Measurements from ENCODE around the gene CENPL. TPM values are rescaled to one million over a fixed set of nuclear protein-coding genes. Genes with fewer than 3 reads are reported as not detected.

CENPL gene
- total RNA-seq, 6 experiments from 2014 or later: 1.0 to 2.2 (median 1.6) TPM

DNA sequence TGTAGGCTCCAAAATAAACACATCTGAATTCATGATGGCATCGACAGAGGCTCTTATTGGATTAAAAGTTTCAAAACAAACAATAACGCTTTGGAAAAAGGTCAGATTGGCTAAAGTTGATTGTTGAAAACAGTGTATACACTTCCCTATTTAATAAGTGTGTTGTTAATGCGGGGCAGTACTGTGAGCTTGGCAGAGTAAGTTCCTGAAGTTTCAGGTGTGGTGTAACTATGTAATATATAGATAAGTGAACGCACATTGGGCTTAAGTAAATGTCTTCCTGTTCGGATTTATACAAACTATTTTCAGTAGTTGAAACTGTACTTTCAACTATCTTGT lies 44.3 kb upstream of the CENPL start:
- Histone ChIP-seq H3K27ac (peak overlapping the region; percentile 91 to 99 (median 95)), H3K27me3 (no peaks in the 10 kb centered on the region), H3K36me3 (peaks cover 4 to 28% (median 18%) of the 10 kb centered on the region in 4 donors), H3K4me3 (peak overlapping the region; percentile 72 to 90 (median 79)), H3K9me3 (no peaks in the 10 kb centered on the region), H3K4me1 (peaks cover 0 to 32% (median 12%) of the 10 kb centered on the region in 4 donors)
- 2% methylated on average over 5 of the region's 5 CpGs for WGBS (ENCODE audit: insufficient coverage, low coverage, low lambda C conversion rate, missing lambda C conversion rate)
- ATAC-seq: no peak
- DNase-seq: no peak
- intact Hi-C loops (cut with DNase I): no loop called here
- TF ChIP-seq, protein P1, sequence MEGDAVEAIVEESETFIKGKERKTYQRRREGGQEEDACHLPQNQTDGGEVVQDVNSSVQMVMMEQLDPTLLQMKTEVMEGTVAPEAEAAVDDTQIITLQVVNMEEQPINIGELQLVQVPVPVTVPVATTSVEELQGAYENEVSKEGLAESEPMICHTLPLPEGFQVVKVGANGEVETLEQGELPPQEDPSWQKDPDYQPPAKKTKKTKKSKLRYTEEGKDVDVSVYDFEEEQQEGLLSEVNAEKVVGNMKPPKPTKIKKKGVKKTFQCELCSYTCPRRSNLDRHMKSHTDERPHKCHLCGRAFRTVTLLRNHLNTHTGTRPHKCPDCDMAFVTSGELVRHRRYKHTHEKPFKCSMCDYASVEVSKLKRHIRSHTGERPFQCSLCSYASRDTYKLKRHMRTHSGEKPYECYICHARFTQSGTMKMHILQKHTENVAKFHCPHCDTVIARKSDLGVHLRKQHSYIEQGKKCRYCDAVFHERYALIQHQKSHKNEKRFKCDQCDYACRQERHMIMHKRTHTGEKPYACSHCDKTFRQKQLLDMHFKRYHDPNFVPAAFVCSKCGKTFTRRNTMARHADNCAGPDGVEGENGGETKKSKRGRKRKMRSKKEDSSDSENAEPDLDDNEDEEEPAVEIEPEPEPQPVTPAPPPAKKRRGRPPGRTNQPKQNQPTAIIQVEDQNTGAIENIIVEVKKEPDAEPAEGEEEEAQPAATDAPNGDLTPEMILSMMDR (IDR thresholded peaks at IDR 0.05): no peak
- no peak for TF ChIP-seq POLR2A (IDR thresholded peaks at IDR 0.05)

DNA sequence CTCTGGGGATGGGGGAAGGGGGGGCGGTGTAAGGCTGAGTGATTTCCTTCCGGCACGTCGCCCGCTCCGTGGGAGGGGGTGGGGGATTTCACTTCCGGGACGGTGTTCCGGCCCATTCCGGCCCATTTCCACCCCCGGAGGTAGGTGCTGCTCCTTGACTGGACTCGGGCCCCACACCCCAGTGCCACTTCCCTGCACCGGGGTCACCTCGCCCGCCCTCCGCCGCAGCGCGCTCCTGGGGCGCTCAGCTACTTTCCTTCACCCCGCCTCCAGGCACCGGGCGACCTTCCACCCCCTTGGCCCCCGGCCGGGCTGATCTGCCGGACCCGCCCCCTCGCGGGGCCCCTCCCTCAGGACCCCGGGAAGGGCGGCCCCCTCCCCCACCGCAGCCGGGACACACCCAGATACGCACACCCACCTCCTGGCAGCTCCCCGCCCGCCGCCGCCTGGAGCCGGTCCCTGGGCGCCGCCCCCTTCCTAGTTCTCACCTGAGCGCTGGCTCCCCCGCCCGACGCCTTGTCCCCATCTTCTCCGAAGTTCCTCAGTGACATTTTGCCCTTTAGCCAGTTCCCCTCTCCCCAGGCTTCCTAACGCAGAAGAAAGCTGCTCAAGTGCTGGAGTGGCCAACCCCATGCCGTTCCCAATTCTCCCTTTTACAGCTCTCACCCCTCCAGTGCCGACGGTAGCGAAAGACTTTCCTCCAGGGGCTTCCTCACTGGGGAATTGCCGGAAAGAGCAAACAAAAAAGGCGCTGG lies 43.8 kb upstream of the CENPL start, which contains the start of gene ZBTB37:
Gene ZBTB37 (plus strand): TSS at position 115 of the 755 bp plus-strand sequence. CDS start 1,846 bp downstream, outside the sequence.
- TF ChIP-seq, protein P1 (IDR thresholded peaks at IDR 0.05): no peak
- TF ChIP-seq POLR2A (IDR thresholded peaks at IDR 0.05): no peak
- under 1% methylated on average over 43 of the region's 53 CpGs for WGBS (ENCODE audit: insufficient coverage, low coverage, low lambda C conversion rate, missing lambda C conversion rate)
- H3K9me3 ChIP-seq: no peaks in the 10 kb centered on the region
- no peaks in the 10 kb centered on the region for H3K27me3 ChIP-seq
- H3K4me3 ChIP-seq: peak within 1 kb of the TSS; percentile 72 to 90 (median 79)
- peaks cover 7 to 34% (median 21%) of the 10 kb centered on the region in 4 donors for H3K36me3 ChIP-seq
- DNase-seq (peak; percentile 94 to 96 (median 95)), ATAC-seq (peak; percentile 76 to 85 (median 78))
- intact Hi-C loops (cut with DNase I): no loop called here
- H3K4me1 ChIP-seq: peaks cover 0 to 32% (median 12%) of the 10 kb centered on the region in 4 donors
- H3K27ac ChIP-seq: peak within 1 kb of the TSS; percentile 91 to 99 (median 95)

GRCh38 chr1:173867753-173868265 lies 43.1 kb upstream of the CENPL start, which contains the start of gene GAS5:
Gene GAS5 (minus strand): TSS chr1:173867989.
- ATAC-seq (peak; percentile 86 to 94 (median 90)), DNase-seq (peak; percentile 99 to 100 (median 100))
- Histone ChIP-seq H3K4me1 (peaks cover 0 to 32% (median 12%) of the 10 kb centered on the region in 4 donors), H3K36me3 (peaks cover 12 to 40% (median 24%) of the 10 kb centered on the region in 4 donors), H3K27me3 (no peaks in the 10 kb centered on the region), H3K9me3 (no peaks in the 10 kb centered on the region), H3K4me3 (peak within 1 kb of the TSS; percentile 72 to 90 (median 79)), H3K27ac (peak within 1 kb of the TSS; percentile 91 to 99 (median 95))
- 1% methylated on average over 20 of the region's 30 CpGs for WGBS (ENCODE audit: insufficient coverage, low coverage, low lambda C conversion rate, missing lambda C conversion rate)
- intact Hi-C loops (cut with DNase I): no loop called here
- TF ChIP-seq, protein P1 (IDR thresholded peaks at IDR 0.05): no peak
- TF ChIP-seq POLR2A (IDR thresholded peaks at IDR 0.05): peak; percentile 98

- no peak for TF ChIP-seq POLR2A (IDR thresholded peaks at IDR 0.05)
- TF ChIP-seq, protein P1 (IDR thresholded peaks at IDR 0.05): no peak
- Histone ChIP-seq H3K27me3 (no peaks in the 10 kb centered on the region), H3K36me3 (peaks cover 12 to 42% (median 24%) of the 10 kb centered on the region in 4 donors), H3K4me1 (peaks cover 0 to 32% (median 12%) of the 10 kb centered on the region in 4 donors), H3K9me3 (no peaks in the 10 kb centered on the region), H3K4me3 (peak overlapping the region; percentile 72 to 90 (median 79)), H3K27ac (peak overlapping the region; percentile 37 to 95 (median 69))
- 16% methylated on average over 31 of the region's 32 CpGs for WGBS (ENCODE audit: insufficient coverage, low coverage, low lambda C conversion rate, missing lambda C conversion rate)
- DNase-seq: peak in 1 of 3 donors; percentile 30
- peak in 2 of 4 donors; percentile 1 to 3 for ATAC-seq
- intact Hi-C loops (cut with DNase I): no loop called here
Measured at GRCh38 chr1:173867141-173867752, 42.6 kb upstream of the CENPL start.

Measured in right lobe of liver (tissue), 6 donors.